Stimulated activated CD8-positive, alpha-beta memory T cell treated with anti-CD3 and anti-CD28 coated beads, Interleukin-15, amount 100 ng/mL, for 4 hours (primary cell): ENCODE data around the gene HSD17B3.
"Not testable (repeated sequence)": the region's sequence is repeated elsewhere in the genome, so short reads cannot be mapped to it uniquely, and the experiment has no call there.

Experiments
- DNase-seq, 2 donors: peaks; one replicate each; pipeline ENCODE4 v3.0.0-alpha.2; 2020; ENCODE audit warnings: low read depth in 2 of 2

Gene HSD17B3

DNA sequence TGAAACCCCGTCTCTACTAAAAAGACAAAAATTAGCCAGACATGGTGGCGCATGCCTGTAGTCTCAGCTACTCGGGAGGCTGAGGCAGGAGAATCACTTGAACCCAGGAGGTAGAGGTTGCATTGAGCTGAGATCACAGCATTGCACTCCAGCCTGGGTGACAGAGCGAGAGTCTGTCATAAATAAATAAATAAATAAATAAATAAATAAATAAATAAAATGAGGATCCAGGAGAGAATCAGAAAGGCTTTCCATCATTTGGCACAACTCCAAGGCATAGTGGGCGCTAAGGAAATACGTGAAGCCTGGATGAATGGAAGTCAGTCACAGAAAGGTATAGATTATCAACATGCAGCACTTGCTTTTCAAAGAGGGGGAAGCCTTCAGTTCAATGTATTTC, 65.6 kb downstream of the HSD17B3 start:
- not testable (repeated sequence) for DNase-seq

DNA sequence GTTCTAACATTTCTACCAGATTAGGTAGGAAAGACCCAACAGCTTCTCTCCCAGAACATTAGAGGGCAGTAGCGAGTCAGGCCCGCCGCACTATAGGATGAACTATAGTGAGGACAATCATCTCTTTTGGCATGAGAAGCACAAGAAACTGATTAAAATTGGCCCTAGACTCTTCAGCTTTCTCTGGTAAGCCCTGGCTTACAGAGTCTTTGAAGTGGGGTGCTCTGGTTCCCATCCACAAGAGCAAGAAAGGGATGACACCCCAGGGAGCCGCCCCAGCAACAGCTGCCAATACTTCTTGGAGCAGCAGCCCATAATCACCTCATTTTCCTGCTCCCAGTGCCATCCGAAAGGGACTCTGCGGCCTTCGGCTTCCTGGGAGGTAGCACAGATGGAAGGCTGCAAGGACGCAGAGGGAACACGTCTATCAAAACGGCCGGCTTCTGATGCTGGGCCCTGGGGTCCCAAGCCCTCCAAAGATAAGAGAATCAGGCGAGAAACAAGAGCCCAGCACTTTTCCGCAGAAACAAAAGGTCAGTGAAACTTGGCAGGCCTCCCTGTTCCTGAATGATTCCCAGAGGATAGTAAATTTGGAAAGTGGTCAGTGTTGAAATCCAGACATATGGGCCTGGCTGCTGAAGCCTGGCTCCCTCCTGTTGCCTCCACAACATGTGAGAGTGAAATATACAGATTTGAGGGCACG, 69.3 kb downstream of the HSD17B3 start:
- DNase-seq = no peak

DNA sequence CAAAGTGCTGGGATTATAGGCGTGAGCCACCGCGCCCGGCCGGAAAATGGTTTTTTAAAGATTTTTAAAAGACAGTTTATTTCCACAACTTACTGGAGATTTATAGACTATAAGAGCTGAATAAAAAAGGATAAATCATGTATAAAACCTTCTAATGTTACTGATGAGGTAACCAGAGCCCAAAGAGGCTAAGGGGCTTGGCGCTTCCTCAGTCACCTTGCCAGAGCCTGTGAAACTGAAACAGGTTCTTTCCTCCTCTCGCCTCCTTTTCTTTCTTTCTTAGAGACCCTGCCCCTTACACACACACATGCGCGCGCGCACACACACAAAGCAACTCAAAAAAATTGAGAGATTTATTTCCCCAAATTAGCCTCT, 69.8 kb downstream of the HSD17B3 start:
- DNase-seq = no peak

DNA sequence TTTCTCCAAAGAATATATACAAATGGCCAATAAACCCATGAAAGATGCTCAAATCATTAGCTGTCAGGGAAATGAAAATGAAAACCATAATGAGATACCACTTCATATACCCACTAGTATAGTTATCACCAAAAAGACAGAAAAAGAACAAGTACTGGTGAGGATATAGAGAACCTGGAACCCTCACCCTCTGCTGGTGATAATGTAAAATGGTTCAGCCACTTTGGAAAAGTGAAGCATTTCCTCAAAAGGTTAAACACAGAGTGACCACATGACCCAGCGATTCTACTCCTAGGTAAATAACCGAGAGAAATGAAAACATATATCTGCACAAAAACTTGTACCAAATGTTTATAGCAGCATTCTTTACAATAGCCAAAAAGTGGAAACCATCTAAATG, 72.0 kb downstream of the HSD17B3 start:
- no peak for DNase-seq

DNA sequence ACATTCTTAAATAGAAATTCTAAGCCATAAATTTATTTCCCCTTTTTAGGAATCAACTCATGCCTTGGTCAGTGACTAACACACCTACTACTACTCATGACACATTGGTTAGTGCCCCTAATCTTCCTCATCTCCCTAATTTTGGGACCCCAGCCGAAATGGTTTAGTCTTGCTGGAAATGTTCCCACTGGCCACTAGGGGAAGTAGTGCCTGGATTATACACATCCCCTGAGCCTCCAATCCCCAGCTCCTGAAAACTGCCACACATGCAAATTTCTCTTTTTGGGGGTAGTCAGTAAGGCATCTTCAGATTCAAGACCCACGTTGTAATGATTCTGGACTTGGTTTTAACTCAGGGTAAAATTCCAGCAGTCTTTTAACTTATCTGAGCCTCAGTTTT, 79.8 kb downstream of the HSD17B3 start:
- no peak for DNase-seq

DNA sequence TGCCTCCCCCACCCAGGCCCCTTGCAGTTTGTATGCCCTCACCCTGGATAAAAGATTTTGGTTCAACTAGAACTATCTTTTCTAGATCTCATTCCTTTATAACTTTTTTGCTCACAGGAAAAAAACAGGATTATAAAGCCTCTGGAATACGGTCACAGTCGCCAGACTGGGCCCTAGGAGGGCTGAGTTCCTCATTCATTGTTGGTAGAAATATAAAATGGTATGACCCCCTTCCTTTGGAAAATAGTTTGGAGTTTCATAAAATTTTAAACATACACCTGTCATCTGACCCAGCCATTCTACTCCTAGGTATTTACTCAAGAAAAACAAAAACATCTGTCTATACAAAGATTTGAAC, 82.1 kb downstream of the HSD17B3 start:
- DNase-seq = no peak

DNA sequence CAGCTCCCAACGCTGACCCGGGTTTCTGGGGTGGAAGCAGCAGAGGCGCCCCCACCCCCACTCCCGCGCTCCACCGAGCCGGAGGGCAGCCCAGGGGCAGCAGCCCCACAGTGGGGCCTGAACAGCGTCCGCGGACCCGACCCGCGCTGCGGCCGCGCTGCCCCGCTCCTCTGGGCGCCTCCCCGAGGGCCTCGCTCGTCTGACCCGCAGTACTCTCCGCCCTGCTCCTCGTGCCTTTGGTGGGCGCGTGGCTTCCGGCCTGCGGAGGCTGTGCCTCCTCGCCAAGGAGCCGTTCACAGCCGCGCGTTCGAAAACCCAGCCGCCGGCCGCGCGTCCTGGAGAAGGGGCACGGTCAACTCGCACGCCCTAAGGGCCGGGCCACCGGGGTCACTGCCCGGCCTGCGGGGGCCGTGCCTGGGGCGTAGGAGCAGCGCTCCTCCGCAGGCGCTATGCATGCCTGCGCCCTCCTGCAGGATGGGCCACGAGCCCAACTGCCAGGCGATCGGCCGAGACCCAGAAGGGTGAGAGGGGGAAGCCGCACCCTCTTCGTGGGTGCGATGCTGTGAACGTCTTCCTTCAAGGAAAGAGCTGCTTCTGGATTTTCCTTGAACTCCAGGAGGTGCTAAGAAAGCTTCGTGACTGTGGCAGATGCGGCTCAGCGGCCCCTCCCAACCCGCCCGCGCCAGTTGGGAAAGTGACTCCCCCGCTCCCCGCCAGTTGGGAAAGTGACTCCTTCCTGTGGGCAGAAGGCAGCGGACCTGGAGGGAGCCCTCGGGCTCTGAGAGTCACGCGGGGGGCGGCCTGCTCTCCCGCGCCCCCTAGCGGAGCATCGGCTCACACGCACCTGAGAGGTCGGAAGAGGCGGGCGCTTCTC, 82.7 kb downstream of the HSD17B3 start:
- DNase-seq = no peak

DNA sequence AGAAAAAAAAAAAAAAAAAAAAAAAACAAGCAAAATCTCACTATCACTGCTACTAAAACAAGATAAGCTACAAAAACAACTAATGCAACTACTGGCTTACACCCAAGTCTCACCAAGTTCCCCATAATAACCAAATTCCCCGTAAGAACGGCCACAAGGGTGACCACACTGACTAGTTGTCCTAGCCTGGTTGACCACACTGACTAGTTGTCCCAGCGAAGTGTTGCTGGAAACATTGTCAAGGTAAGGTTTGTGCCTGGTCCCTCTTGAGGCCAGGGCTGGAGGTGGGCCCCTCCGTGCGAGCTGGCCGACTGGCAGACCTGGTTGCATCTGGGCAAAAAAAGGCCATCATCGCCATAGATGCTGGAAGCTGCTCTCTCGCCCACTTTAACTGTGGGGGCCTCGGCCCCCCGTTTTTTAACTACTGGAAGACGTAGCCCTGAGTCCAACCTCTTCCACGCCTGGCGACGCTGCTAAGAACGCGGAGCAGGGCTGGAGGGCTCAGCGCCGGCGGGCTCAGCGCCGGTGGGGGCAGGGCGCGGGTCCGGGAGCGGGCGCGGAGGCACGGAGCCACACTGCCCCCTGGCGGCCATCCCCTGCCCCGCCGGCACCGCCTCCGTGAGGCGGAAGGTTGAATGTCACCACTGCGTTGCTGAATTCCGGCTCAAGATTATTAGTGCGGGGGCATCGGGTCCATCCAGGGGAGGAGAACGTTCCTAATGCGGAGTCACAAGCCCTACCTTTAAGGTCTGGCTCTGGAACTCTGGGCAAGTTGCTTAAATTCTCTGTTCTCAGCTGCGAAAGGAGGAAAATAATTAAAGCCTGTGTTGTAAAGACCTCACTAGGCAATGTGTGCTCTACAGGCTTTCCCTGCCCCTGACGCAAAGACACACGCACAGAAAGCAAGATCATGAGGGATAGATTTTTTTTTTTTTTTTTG, 84.0 kb downstream of the HSD17B3 start:
- DNase-seq = peak; percentile 37 to 50

DNA sequence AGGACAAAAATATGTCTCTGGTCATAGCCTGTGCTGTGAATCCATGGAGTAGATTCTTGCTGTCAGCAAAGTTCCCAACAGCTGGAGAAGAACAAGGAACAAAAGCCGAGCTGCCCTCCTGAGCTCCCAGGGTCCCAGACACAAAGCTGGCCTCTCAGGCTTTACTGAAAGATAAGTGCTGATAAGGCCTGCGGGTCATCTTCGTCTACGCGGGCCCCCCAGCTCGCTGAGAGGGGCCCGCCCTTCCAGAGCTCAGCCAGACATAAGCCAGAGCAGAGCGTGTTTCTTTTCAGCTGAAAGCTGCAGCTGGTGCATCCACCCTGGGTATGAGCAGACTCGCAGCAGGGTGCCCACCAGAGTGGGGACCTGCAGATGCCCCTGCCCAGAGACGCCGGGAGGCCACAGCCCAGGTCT, 84.7 kb downstream of the HSD17B3 start:
- no peak for DNase-seq

DNA sequence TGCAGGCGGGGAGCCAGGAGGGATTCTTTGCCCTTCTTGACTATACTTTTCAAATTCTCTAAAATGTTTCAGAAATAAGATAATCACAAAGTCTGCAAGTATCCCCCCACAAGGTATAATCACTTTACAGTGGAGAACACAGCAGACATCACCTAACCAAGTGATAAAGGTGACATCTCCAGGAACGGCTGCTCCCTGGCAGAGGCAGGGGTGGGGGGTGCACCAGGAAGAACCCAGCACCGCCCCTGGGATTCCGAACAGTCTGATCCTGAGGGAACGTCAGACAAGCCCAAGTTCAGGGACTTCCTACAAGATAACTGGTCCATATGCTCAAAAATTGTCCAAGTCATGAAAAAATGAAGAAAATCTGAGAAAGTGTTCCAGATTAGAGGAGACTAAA, 85.4 kb downstream of the HSD17B3 start:
- no peak for DNase-seq

DNA sequence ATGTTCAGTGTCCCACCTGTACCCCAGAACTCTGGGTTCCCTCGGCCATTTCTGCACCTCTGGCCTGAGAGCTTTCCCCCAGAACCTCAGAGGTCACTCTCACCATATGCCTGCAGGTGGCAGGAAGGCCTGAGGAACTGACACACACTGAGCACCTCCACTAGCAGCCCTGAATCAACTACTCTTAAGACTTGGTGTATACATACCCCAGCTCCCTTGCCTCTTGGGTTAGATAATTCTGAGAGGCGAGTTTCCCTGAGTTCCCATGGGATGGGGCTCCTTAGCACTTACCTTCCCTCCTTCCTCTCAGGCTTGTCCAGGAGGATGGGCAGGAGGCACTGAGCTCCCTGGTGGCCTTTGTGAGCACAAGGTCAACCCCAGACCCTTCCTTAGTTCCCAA, 86.1 kb downstream of the HSD17B3 start:
- no peak for DNase-seq

DNA sequence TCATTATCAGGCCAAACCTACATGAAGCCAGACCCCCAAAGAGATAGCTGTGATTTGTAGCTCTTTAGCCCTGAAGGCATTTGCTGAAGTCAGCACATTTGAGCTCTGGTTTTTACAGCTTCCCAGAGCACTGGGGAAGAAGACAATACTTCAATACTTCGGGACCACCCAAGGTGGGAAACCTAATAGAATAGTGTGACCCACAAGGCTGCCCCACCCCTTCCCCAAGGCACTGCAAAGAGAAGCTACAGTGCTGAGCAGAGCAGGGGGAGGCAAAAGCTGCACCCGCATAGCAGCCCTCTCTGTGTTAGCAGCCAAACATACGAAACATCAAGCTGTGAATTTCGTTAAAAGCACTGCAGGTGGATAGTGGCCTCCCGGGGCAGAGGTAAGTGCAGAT, 87.3 kb downstream of the HSD17B3 start:
- no peak for DNase-seq

DNA sequence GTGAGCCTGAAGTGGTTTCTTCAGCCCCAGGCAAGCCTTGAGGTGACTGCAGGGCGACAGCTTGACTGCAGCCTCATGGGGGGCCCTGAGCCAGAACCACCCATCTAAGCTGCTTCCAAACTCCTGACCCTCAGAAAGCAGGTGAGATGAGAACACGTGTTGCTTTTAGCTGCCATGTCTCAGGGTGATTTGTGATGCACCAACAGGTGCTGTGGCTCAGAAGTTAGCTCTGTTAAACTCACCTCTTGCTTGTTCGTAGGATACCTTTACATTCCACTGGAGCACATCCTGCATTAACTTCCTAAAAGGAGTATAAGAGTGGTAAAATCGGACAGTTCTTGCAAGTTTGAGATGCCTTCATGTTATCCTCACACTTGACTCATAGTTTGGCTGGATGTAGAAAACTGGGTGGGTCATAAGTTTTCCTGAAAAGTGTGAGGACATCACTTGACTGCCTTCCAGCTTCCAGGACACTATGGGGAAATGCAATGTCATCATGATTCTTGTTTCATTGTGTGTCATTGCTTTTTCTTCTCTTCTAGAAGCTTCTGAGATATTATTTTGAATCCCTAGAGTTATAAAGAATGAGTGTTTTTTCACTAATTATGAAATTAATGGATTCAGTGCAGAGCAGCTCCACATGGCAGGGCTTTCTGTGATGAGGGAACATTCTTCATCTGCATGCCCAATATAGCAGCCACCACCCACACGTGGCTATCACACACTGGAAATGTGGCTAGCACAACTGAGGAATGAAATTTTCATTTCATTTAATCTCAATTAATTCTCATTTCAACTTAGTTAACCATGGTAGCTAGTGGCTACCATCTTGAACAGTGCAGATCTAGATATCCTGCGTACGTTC, 92.3 kb downstream of the HSD17B3 start:
- DNase-seq = no peak

DNA sequence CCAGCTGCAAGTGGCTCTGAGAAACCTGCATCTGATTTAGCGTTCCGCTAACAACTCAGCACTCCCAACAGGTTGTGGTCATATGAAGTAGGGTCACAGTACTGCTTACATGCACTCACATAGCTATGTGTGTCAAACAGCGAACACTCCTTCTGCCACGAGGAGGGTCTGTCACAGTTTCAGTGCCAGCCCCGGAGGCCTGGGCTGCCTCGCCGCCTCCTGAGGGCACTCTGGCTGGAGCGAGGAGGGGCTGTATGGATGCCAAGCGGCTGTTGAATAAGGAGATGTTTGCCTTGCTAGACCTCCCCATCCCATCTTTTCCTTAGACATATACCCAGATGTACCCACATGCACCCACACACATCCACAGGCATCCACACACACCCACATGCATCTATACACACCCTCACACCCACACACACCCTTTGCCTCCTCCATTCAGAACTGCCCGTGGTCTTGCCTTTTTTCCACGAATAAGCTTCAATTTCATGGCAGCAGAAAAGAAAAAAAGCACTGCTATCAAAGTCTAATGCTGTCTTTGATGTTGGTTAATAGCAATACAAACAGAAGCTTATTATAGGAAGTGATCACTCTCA, 95.7 kb downstream of the HSD17B3 start:
- DNase-seq = no peak

DNA sequence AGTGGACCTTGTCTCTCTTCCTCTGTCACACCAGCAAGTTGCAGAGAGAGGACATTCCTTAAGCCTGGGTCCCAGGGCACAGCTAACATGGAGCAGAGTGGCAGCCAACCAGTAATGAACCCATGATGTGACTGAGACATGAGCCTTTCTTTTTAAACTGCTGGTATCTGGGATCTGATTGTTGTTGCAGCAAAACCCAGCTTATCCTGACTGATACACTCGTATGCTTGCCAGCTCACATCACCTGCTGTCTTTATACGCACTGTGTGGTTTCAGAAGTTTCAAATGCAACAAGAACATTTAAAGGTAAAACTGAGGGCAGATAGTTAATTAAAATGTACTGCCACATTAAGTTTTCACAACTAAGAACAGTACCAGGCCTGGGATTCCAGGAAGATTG, 97.1 kb downstream of the HSD17B3 start:
- no peak for DNase-seq

DNA sequence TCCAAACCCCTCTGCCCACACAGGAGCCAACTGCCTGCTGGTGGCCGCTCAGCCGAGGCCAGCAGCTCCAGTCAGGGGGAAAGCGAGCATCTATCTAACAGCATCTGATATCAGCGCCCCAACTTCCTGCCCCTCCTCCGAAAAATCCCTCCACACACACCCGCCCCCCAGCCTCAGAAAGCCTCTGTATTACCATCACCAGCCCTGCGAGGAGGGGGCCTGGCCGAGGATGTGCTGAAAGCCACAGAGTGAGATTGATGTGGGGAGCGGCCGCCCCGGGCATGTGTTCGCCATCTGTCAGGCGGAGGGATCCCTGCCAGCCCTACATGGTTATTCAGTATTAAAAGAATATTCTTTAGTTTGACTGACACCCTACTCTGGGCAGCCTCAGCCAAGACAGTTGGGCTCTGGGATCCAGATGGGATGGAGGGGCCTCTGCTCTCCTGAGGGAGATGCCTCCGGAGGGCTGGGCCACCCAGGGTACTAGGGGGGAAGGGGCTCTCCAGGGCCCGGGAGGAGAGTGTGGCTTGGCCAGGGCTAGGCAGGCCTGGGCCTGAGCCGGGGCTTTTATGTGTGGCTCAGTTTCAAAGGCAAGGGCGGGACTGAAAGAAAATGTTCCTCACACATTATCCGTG, 98.0 kb downstream of the HSD17B3 start:
- DNase-seq = no peak

DNA sequence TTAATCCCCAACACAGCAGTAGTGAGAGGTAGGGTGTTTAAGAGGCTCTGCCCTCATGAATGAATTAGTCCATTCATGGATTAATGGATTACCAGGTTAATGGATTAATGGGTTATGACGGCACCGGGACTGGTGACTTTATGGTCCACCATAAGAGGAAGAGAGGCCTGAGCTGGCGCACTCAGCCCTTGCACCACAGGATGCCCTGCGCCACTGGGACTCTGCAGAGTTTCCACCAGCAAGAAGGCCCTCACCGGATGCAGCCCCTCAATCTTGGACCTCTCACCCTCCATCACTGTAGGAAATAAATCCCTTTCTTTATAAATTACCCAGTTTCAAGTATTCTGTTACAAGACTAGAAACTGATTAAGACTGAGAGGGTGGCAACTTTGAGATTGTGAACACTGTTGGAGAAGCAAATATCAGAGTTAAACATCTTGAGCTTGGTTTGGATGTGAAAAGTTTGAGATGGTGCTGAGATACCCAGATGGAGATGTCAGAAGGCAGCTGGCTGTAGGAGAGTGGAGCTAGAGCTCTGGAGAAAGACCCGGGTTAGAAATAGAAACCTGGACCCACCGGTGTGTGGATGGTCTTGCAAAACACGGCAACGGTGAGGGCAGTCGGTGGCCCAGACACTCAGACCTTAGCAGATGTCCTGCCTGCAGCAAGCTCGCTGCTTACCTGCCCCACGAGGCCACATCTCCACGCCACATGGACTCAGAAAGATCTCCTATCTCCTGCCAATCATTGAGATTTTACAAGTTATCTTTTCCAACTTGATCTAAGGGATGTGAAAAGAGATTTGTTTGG, 98.8 kb downstream of the HSD17B3 start:
- no peak for DNase-seq

DNA sequence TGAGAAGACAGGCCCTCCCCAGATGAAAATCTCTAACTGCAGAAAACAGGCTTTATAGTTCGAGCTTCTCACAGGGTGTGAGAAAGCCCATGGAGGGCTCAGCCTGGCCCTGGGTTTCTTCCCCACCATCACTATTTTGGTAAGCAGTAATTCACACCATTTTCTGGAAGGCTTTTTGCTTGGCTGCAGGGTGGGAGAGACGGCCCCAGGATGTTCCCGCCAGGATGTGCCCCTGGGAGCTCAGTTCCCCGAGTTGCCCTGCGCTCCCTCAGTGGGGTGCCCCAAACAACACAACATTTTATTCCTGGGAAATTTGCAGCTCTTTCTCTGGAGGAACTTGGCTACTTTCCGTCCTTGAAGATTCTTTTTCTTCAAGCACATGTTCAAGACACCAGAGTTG, 100.8 kb downstream of the HSD17B3 start:
- no peak for DNase-seq

DNA sequence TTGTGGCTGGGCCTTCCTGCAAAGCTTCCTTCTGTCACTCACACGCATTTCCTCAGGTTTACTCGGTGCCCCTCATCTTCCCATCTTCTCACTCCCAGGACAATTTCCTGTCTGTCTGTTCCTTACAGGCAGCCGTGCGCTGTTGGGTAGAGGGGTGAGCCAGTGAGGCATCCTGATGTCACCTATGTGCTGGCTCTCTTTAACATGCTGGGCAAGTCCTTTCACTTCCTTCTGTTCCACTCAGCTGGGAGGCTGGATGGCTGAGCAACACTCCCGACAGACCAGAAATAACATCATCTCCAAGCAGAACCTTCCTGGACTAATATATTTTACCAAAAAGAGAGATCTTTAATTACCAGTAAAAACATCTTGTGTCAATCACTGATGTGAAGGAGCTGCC, 103.0 kb downstream of the HSD17B3 start:
- DNase-seq = no peak

DNA sequence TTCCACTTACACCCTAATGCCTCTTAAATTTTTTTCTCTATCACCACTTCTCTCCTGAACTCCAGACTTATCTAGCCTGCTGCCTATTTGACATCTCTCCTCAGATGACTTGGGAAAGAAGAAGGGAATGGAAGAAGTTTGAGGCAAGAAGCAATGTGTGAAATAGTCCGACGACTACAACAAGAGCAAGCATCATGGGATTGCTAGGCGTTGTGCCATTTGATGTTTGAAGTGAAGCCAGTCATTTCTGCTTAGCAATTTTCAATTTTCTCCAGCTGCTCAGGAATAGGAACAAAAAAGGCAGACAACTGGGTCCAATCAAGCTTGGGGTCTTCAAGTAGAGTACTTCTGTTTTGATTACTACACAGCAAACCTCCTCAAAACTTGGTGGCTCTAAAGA, 106.4 kb downstream of the HSD17B3 start:
- DNase-seq = no peak
